ENCODE data around the gene PAFAH1B1. TPM values are rescaled to one million over a fixed set of nuclear protein-coding genes. Genes with fewer than 3 reads are reported as not detected.
"Not testable (repeated sequence)": the region's sequence is repeated elsewhere in the genome, so short reads cannot be mapped to it uniquely, and the experiment has no call there.

Gene PAFAH1B1
- total RNA-seq, result 96.6 TPM

GRCh38 chr17:2592971-2593820 is at the start of gene PAFAH1B1:
Gene PAFAH1B1 (plus strand): TSS chr17:2593654. CDS start chr17:2638289, 44,635 bp downstream.
- peak within 1 kb of the TSS; percentile 98 for H3K27ac ChIP-seq (ENCODE audit: low read depth, low read length)
- no peaks in the 10 kb centered on the region for H3K9me3 ChIP-seq (ENCODE audit: control insufficient read depth in 3 of 3, low read length in 3 of 3)
- no peaks in the 10 kb centered on the region for H3K36me3 ChIP-seq (ENCODE audit: control insufficient read depth in 3 of 3, insufficient read depth in 3 of 3, low read length in 3 of 3)
- H3K27me3 ChIP-seq (ENCODE audit: control insufficient read depth in 3 of 3, insufficient read depth in 3 of 3, low read length in 3 of 3), result no peaks in the 10 kb centered on the region
- H3K4me3 ChIP-seq (ENCODE audit: low read length in 3 of 3), result peak within 1 kb of the TSS; percentile 79 to 88 (median 83)
- peaks cover 14 to 23% (median 22%) of the 10 kb centered on the region in 3 donors for H3K4me1 ChIP-seq (ENCODE audit: control insufficient read depth in 3 of 3, insufficient read depth in 3 of 3, low read length in 3 of 3)
- H3K9ac ChIP-seq (ENCODE audit: low read depth in 1 of 3, low read length in 3 of 3), result peak within 1 kb of the TSS; percentile 82 to 95 (median 92)

DNA sequence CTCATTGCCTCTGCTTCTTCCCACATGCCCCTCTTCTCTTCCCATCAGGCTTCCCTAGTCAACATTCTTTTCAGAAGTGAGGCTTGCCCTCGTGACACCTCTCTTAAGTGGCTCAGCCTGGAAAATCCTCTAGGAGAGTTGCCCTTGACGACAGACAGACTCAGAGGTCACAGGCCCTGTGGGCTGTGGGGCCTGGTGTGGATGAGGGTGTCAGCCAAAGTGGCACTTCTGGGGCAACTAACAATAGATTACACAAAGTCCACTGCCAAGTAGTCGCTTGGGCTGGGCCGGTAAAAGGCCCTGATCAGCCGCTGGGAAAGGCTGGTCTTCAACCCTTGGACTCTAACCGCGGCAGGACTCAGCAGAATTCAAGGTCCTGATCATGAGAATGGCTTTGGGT is 48.1 kb upstream of the PAFAH1B1 start:
- H3K9me3 ChIP-seq (ENCODE audit: control insufficient read depth in 3 of 3, low read length in 3 of 3), result no peaks in the 10 kb centered on the region
- H3K27me3 ChIP-seq (ENCODE audit: control insufficient read depth in 3 of 3, insufficient read depth in 3 of 3, low read length in 3 of 3), result peaks cover 0 to 6% (median 2%) of the 10 kb centered on the region in 3 donors
- H3K27ac ChIP-seq (ENCODE audit: low read depth, low read length), result no peak overlapping the region
- no peak overlapping the region for H3K4me3 ChIP-seq (ENCODE audit: low read length in 3 of 3)
- no peak overlapping the region for H3K9ac ChIP-seq (ENCODE audit: low read depth in 1 of 3, low read length in 3 of 3)
- no peaks in the 10 kb centered on the region for H3K4me1 ChIP-seq (ENCODE audit: control insufficient read depth in 3 of 3, insufficient read depth in 3 of 3, low read length in 3 of 3)
- no peaks in the 10 kb centered on the region for H3K36me3 ChIP-seq (ENCODE audit: control insufficient read depth in 3 of 3, insufficient read depth in 3 of 3, low read length in 3 of 3)

DNA sequence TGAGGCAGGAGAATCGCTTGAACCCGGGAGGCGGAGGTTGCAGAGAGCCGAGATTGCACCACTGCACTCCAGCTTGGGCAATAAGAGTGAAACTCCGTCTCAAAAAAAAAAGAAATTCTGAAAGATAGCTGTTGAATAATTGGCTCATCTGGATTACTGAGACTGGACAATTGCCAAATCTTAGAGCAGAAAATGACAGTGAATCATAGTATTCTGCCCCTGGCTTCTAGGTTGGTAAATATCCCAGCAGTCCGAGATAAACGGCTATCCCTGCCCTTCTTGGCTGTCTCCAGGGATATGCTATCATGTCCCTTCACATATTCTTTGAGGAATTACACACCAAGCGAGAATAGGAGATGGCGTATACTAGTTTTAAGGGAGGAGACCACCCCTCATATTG is 46.3 kb upstream of the PAFAH1B1 start:
- H3K9me3 ChIP-seq (ENCODE audit: control insufficient read depth in 3 of 3, low read length in 3 of 3), result no peaks in the 10 kb centered on the region
- H3K27ac ChIP-seq (ENCODE audit: low read depth, low read length), result no peak overlapping the region
- H3K9ac ChIP-seq (ENCODE audit: low read depth in 1 of 3, low read length in 3 of 3), result no peak overlapping the region
- no peaks in the 10 kb centered on the region for H3K36me3 ChIP-seq (ENCODE audit: control insufficient read depth in 3 of 3, insufficient read depth in 3 of 3, low read length in 3 of 3)
- H3K4me1 ChIP-seq (ENCODE audit: control insufficient read depth in 3 of 3, insufficient read depth in 3 of 3, low read length in 3 of 3), result no peaks in the 10 kb centered on the region
- no peak overlapping the region for H3K4me3 ChIP-seq (ENCODE audit: low read length in 3 of 3)
- H3K27me3 ChIP-seq (ENCODE audit: control insufficient read depth in 3 of 3, insufficient read depth in 3 of 3, low read length in 3 of 3), result peaks cover 4 to 11% (median 11%) of the 10 kb centered on the region in 3 donors

GRCh38 chr17:2548026-2548425 is 45.4 kb upstream of the PAFAH1B1 start:
- not testable (repeated sequence) for H3K9ac ChIP-seq (ENCODE audit: low read depth in 1 of 3, low read length in 3 of 3); H3K4me1 ChIP-seq (ENCODE audit: control insufficient read depth in 3 of 3, insufficient read depth in 3 of 3, low read length in 3 of 3); H3K4me3 ChIP-seq (ENCODE audit: low read length in 3 of 3); H3K9me3 ChIP-seq (ENCODE audit: control insufficient read depth in 3 of 3, low read length in 3 of 3); H3K27ac ChIP-seq (ENCODE audit: low read depth, low read length); H3K36me3 ChIP-seq (ENCODE audit: control insufficient read depth in 3 of 3, insufficient read depth in 3 of 3, low read length in 3 of 3)
- peaks cover 4 to 11% (median 10%) of the 10 kb centered on the region in 3 donors for H3K27me3 ChIP-seq (ENCODE audit: control insufficient read depth in 3 of 3, insufficient read depth in 3 of 3, low read length in 3 of 3)

DNA sequence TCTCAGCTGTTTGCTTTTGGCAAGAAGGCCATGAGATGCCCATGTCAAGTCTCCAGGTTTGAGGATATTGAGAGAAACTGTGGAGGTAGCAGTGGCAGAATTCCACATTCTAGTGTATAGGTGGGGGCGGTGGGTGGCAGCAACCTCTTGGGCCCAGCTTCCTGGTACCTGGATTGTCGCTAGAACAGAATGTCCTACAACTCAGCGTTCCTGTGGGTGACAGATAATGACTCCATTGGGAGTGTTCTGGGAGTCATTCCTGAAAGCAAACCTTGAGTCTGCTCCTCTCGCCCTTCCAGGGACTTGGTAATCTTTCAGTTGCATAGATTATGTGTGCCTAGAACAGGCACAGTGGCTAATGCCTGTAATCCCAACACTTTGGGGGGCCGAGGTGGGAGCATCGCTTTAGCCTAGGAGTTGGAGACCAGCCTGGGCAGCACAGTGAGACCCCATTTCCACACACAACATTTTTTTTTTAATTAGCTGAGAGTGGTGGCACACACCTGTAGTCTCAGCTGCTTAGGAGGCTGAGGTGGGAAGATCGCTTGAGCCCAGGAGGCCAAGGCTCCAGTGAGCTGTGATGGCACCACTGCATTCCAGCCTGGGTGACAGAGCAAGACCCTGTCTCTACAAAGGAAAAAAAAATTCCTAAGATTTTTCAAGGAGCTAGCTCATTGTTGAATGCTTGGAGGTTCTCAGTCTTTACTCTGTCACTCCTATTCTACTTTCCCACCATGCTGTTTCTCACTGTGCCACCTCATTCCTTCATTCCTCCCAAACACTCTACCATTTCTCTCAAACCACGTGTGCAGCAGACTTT is 43.9 kb upstream of the PAFAH1B1 start:
- Histone ChIP-seq H3K36me3 (ENCODE audit: control insufficient read depth in 3 of 3, insufficient read depth in 3 of 3, low read length in 3 of 3) (no peaks in the 10 kb centered on the region), H3K9ac (ENCODE audit: low read depth in 1 of 3, low read length in 3 of 3) (no peak overlapping the region), H3K9me3 (ENCODE audit: control insufficient read depth in 3 of 3, low read length in 3 of 3) (no peaks in the 10 kb centered on the region), H3K27me3 (ENCODE audit: control insufficient read depth in 3 of 3, insufficient read depth in 3 of 3, low read length in 3 of 3) (peaks cover 8 to 11% (median 10%) of the 10 kb centered on the region in 3 donors), H3K27ac (ENCODE audit: low read depth, low read length) (no peak overlapping the region), H3K4me3 (ENCODE audit: low read length in 3 of 3) (no peak overlapping the region), H3K4me1 (ENCODE audit: control insufficient read depth in 3 of 3, insufficient read depth in 3 of 3, low read length in 3 of 3) (no peaks in the 10 kb centered on the region)

- H3K27me3 ChIP-seq (ENCODE audit: control insufficient read depth in 3 of 3, insufficient read depth in 3 of 3, low read length in 3 of 3), result peaks cover 8 to 11% (median 10%) of the 10 kb centered on the region in 3 donors
- no peaks in the 10 kb centered on the region for H3K4me1 ChIP-seq (ENCODE audit: control insufficient read depth in 3 of 3, insufficient read depth in 3 of 3, low read length in 3 of 3)
- no peak overlapping the region for H3K9ac ChIP-seq (ENCODE audit: low read depth in 1 of 3, low read length in 3 of 3)
- no peaks in the 10 kb centered on the region for H3K36me3 ChIP-seq (ENCODE audit: control insufficient read depth in 3 of 3, insufficient read depth in 3 of 3, low read length in 3 of 3)
- H3K9me3 ChIP-seq (ENCODE audit: control insufficient read depth in 3 of 3, low read length in 3 of 3), result no peaks in the 10 kb centered on the region
- H3K27ac ChIP-seq (ENCODE audit: low read depth, low read length), result no peak overlapping the region
- H3K4me3 ChIP-seq (ENCODE audit: low read length in 3 of 3), result no peak overlapping the region
Measured at GRCh38 chr17:2551493-2551892, 42.0 kb upstream of the PAFAH1B1 start.

DNA sequence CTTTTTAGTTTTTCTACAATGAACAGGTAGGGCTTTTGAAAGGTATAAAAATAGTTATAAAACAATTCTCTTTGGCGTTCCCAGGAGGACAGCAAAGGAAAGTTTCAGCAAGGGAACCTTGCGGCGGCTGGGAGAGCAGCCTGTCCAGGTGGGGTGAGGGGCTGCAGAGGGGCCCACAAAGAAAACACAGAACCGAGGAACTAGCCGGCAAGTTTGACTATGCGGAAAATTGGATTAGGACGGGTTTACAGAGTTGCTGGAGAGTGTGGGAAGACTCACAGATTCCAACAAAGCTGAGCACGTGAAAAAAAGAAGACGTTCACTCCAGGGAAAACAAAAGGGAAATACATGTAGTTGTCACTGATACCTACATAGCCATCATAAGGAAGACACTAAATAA is 41.5 kb upstream of the PAFAH1B1 start:
- Histone ChIP-seq H3K27me3 (ENCODE audit: control insufficient read depth in 3 of 3, insufficient read depth in 3 of 3, low read length in 3 of 3) (peaks cover 8 to 11% (median 10%) of the 10 kb centered on the region in 3 donors), H3K4me3 (ENCODE audit: low read length in 3 of 3) (no peak overlapping the region), H3K36me3 (ENCODE audit: control insufficient read depth in 3 of 3, insufficient read depth in 3 of 3, low read length in 3 of 3) (no peaks in the 10 kb centered on the region), H3K9ac (ENCODE audit: low read depth in 1 of 3, low read length in 3 of 3) (no peak overlapping the region), H3K9me3 (ENCODE audit: control insufficient read depth in 3 of 3, low read length in 3 of 3) (no peaks in the 10 kb centered on the region), H3K4me1 (ENCODE audit: control insufficient read depth in 3 of 3, insufficient read depth in 3 of 3, low read length in 3 of 3) (no peaks in the 10 kb centered on the region), H3K27ac (ENCODE audit: low read depth, low read length) (no peak overlapping the region)

DNA sequence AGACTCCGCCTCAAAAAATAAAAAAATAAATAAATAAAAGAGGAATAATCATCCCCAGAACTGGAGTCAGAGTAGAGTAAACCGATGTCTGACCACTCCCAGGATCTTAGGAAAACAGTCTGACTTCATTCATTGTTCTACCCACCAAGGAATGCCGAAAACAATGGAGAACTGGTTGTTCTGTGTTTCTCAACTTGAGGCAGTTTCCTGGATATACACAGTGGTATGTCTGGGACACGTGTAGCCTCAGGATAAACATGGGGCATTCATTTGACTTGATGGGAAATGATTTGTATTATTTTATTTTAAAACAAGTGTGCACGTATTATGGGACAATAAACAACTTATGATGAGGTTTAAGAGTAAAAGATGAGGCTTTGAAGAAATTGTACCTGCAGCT is 32.8 kb upstream of the PAFAH1B1 start:
- Histone ChIP-seq H3K9ac (ENCODE audit: low read depth in 1 of 3, low read length in 3 of 3) (no peak overlapping the region), H3K4me3 (ENCODE audit: low read length in 3 of 3) (no peak overlapping the region), H3K9me3 (ENCODE audit: control insufficient read depth in 3 of 3, low read length in 3 of 3) (no peaks in the 10 kb centered on the region), H3K4me1 (ENCODE audit: control insufficient read depth in 3 of 3, insufficient read depth in 3 of 3, low read length in 3 of 3) (no peaks in the 10 kb centered on the region), H3K36me3 (ENCODE audit: control insufficient read depth in 3 of 3, insufficient read depth in 3 of 3, low read length in 3 of 3) (no peaks in the 10 kb centered on the region), H3K27me3 (ENCODE audit: control insufficient read depth in 3 of 3, insufficient read depth in 3 of 3, low read length in 3 of 3) (no peaks in the 10 kb centered on the region), H3K27ac (ENCODE audit: low read depth, low read length) (no peak overlapping the region)

- Histone ChIP-seq H3K4me3 (ENCODE audit: low read length in 3 of 3) (no peak overlapping the region), H3K4me1 (ENCODE audit: control insufficient read depth in 3 of 3, insufficient read depth in 3 of 3, low read length in 3 of 3) (no peaks in the 10 kb centered on the region), H3K9me3 (ENCODE audit: control insufficient read depth in 3 of 3, low read length in 3 of 3) (no peaks in the 10 kb centered on the region), H3K27ac (ENCODE audit: low read depth, low read length) (no peak overlapping the region), H3K27me3 (ENCODE audit: control insufficient read depth in 3 of 3, insufficient read depth in 3 of 3, low read length in 3 of 3) (no peaks in the 10 kb centered on the region), H3K36me3 (ENCODE audit: control insufficient read depth in 3 of 3, insufficient read depth in 3 of 3, low read length in 3 of 3) (no peaks in the 10 kb centered on the region), H3K9ac (ENCODE audit: low read depth in 1 of 3, low read length in 3 of 3) (no peak overlapping the region)
Measured at GRCh38 chr17:2562162-2562858, 31.1 kb upstream of the PAFAH1B1 start.
